Type B pancreatic cell (in vitro differentiated cells): ENCODE data around the gene IKZF4. TPM values are rescaled to one million over a fixed set of nuclear protein-coding genes. Genes with fewer than 3 reads are reported as not detected.
A peak's percentile ranks its signal among the peaks of the same experiment; 100 is the strongest.
"Not testable (repeated sequence)": the region's sequence is repeated elsewhere in the genome, so short reads cannot be mapped to it uniquely, and the experiment has no call there.

Experiments used
- DNase-seq: peaks from one replicate; pipeline ENCODE4 v3.0.0; 2021; ENCODE audit warnings: mixed read lengths; ENCODE audit not compliant: unreplicated experiment; ENCODE audit errors: extremely low spot score
- H3K27ac Mint-ChIP-seq: 2 replicates; pipeline ENCODE4 v1.8.0; 2021; ENCODE audit warnings: mild to moderate bottlenecking, mixed read lengths
- H3K27me3 Mint-ChIP-seq: 2 replicates; pipeline ENCODE4 v1.8.0; 2021; ENCODE audit warnings: mixed read lengths
- H3K36me3 Mint-ChIP-seq: 2 replicates; pipeline ENCODE4 v1.8.0; 2021; ENCODE audit warnings: mixed read lengths
- H3K4me1 Mint-ChIP-seq: one replicate; pipeline ENCODE4 v1.8.0; 2021; ENCODE audit warnings: mixed read lengths; ENCODE audit not compliant: unreplicated experiment
- H3K4me3 Mint-ChIP-seq: 2 replicates; pipeline ENCODE4 v1.8.0; 2021; ENCODE audit warnings: mild to moderate bottlenecking, mixed read lengths
- H3K9me3 Mint-ChIP-seq: 2 replicates; pipeline ENCODE4 v1.8.0; 2021; ENCODE audit warnings: mixed read lengths
- CTCF ChIP-seq: fragments of 200-600 bp; sonication (generic); conservative IDR thresholded peaks from 2 replicates; pipeline ENCODE4 v1.5.0; 2021; ENCODE audit warnings: antibody characterized with exemption, mild to moderate bottlenecking
- total RNA-seq: library from RNA; stranded (reverse); gene quantifications from 2 replicates; pipeline ENCODE4 v1.2.1, GENCODE V29; 2021; ENCODE audit warnings: low replicate concordance

Gene IKZF4
- total RNA-seq, 1 donor from 2014 or later, result 21.0 TPM

- DNase-seq, result peak; percentile 75
- peaks cover 11% of the 10 kb centered on the region for H3K4me1 Mint-ChIP-seq
- H3K27me3 Mint-ChIP-seq, result no peaks in the 10 kb centered on the region
- no peaks in the 10 kb centered on the region for H3K9me3 Mint-ChIP-seq
- TF ChIP-seq CTCF, result no peak
- H3K27ac Mint-ChIP-seq, result no peak overlapping the region
- peaks cover 17% of the 10 kb centered on the region for H3K36me3 Mint-ChIP-seq
- H3K4me3 Mint-ChIP-seq, result no peak overlapping the region
Measured at GRCh38 chr12:55974308-55974730, 46.5 kb upstream of the IKZF4 start.

GRCh38 chr12:55978393-55978792 is 42.5 kb upstream of the IKZF4 start:
- Mint-ChIP-seq H3K4me1 (peaks cover 11% of the 10 kb centered on the region), H3K4me3 (peak overlapping the region; percentile 7), H3K27ac (no peak overlapping the region), H3K36me3 (peaks cover 33% of the 10 kb centered on the region), H3K9me3 (no peaks in the 10 kb centered on the region), H3K27me3 (no peaks in the 10 kb centered on the region)
- no peak for DNase-seq
- no peak for TF ChIP-seq CTCF

GRCh38 chr12:55979069-55979468 is 41.8 kb upstream of the IKZF4 start:
- no peak for DNase-seq
- no peaks in the 10 kb centered on the region for H3K27me3 Mint-ChIP-seq
- H3K9me3 Mint-ChIP-seq, result no peaks in the 10 kb centered on the region
- peak overlapping the region; percentile 20 for H3K27ac Mint-ChIP-seq
- H3K4me1 Mint-ChIP-seq, result peaks cover 11% of the 10 kb centered on the region
- TF ChIP-seq CTCF, result no peak
- H3K36me3 Mint-ChIP-seq, result peaks cover 37% of the 10 kb centered on the region
- no peak overlapping the region for H3K4me3 Mint-ChIP-seq

GRCh38 chr12:55981882-55982281 is 39.0 kb upstream of the IKZF4 start:
- DNase-seq, H3K4me3 Mint-ChIP-seq, H3K27ac Mint-ChIP-seq, H3K27me3 Mint-ChIP-seq, H3K4me1 Mint-ChIP-seq, H3K9me3 Mint-ChIP-seq: not testable (repeated sequence)
- H3K36me3 Mint-ChIP-seq, result peaks cover 37% of the 10 kb centered on the region

GRCh38 chr12:55982319-55982936 is 38.4 kb upstream of the IKZF4 start:
- peaks cover 37% of the 10 kb centered on the region for H3K36me3 Mint-ChIP-seq
- H3K27ac Mint-ChIP-seq, result no peak overlapping the region
- no peak overlapping the region for H3K4me3 Mint-ChIP-seq
- no peaks in the 10 kb centered on the region for H3K27me3 Mint-ChIP-seq
- no peaks in the 10 kb centered on the region for H3K9me3 Mint-ChIP-seq
- TF ChIP-seq CTCF, result no peak
- DNase-seq, result no peak
- H3K4me1 Mint-ChIP-seq, result peaks cover 3% of the 10 kb centered on the region

- no peak for DNase-seq
- no peaks in the 10 kb centered on the region for H3K4me1 Mint-ChIP-seq
- no peak for TF ChIP-seq CTCF
- H3K9me3 Mint-ChIP-seq, result no peaks in the 10 kb centered on the region
- H3K27me3 Mint-ChIP-seq, result no peaks in the 10 kb centered on the region
- no peak overlapping the region for H3K4me3 Mint-ChIP-seq
- H3K36me3 Mint-ChIP-seq, result peaks cover 33% of the 10 kb centered on the region
- H3K27ac Mint-ChIP-seq, result no peak overlapping the region
Measured at GRCh38 chr12:55983232-55983842, 37.5 kb upstream of the IKZF4 start.
